ENCODE results near the gene NLGN2.

The NLGN2 gene

DNA sequence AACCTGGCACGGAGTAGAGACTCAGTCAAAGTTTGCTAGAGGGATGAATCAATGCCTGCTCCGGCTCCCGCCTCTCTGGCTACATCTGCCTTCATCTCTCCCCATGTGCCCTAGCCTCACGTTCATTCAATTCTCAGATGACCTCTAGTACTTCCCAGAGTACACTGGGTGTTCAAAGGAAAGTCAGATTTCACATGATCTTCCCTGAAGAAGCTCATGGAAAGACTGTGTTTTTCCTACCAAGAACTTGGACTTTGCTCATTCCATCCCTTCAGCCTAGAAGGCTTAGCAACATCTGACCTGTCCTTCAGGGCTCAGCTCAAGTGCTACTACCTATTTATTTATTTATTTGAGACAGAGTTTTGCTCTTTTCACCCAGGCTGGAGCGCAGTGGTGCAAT, 37.8 kb upstream of the NLGN2 start:
- no peak for TF ChIP-seq CTCF (conservative IDR thresholded peaks at IDR 0.05; ENCODE audit: low read depth)
- DNase-seq (ENCODE audit: low spot score) = no peak
- ChIA-PET CTCF (no interaction called here), POLR2A (ENCODE audit: low non-redundant PET) (no interaction called here)
- H3K27ac ChIP-seq = no peak overlapping the region

GRCh38 chr17:7370853-7371252, 36.8 kb upstream of the NLGN2 start:
- POLR2A ChIA-PET (ENCODE audit: low non-redundant PET) = no interaction called here
- CTCF ChIA-PET = no interaction called here
- H3K27ac ChIP-seq = no peak overlapping the region
- TF ChIP-seq CTCF (conservative IDR thresholded peaks at IDR 0.05; ENCODE audit: low read depth) = no peak
- no peak for DNase-seq (ENCODE audit: low spot score)

DNA sequence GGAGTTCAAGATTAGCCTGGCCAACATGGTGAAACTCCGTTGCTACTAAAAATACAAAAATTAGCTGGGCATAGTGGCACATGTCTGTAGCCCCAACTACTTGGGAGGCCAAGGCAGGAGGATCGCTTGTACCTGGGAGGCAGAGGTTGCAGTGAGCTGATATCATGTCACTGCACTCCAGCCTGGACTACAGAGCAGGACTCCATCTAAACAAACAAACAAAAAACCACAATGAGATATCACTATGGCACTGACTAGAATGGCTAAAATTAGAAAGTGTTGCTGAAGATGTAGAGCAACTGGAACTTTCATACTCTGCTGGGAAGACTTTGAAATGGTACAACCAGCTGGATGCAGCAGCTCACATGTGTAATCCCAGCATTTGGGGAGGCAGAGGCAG, 33.3 kb upstream of the NLGN2 start:
- ChIA-PET POLR2A (ENCODE audit: low non-redundant PET) (no interaction called here), CTCF (interaction anchor here (0.7 to 1.5 kb wide), 2 partner anchors 19 to 28 kb away, joined by 4 to 5 read pairs; no protein-coding TSS in a partner anchor)
- no peak for TF ChIP-seq CTCF (conservative IDR thresholded peaks at IDR 0.05; ENCODE audit: low read depth)
- DNase-seq (ENCODE audit: low spot score) = no peak
- H3K27ac ChIP-seq = no peak overlapping the region

DNA sequence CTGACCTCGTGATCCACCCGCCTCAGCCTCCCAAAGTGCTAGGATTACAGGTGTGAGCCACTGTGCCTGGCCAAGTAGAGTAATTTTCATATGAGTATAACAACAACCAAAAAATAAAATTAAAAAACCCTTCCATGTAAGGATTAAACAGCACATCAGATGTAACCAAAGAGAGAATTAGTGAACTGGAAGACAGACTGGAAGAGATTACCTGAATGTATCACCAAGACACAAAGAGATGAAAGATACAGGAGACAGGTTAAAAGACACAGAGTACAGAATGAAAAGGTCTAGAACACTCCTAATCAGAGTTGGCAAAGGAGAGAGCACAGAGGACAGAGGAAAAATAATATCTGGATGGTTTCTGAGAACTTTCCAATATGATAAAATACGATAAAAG, 28.5 kb upstream of the NLGN2 start:
- TF ChIP-seq CTCF (conservative IDR thresholded peaks at IDR 0.05; ENCODE audit: low read depth) = no peak
- CTCF ChIA-PET = interaction anchor here (1.0 kb wide), 1 partner anchor 58 kb away, joined by 5 read pairs; no protein-coding TSS in a partner anchor
- no peak for DNase-seq (ENCODE audit: low spot score)
- POLR2A ChIA-PET (ENCODE audit: low non-redundant PET) = interaction anchor here (0.7 kb wide), 1 partner anchor 27 kb away, joined by 4 read pairs; the partner anchor contains the start of gene KCTD11
- H3K27ac ChIP-seq = no peak overlapping the region

GRCh38 chr17:7380321-7380720, 27.3 kb upstream of the NLGN2 start:
- ChIA-PET CTCF (interaction anchor here (0.5 to 0.9 kb wide), 2 partner anchors 13 to 25 kb away, joined by 3 read pairs; no protein-coding TSS in a partner anchor), POLR2A (ENCODE audit: low non-redundant PET) (interaction anchor here (0.6 to 1.7 kb wide), 3 partner anchors 8 to 30 kb away, joined by 3 to 6 read pairs (median 5); no protein-coding TSS in a partner anchor)
- no peak for DNase-seq (ENCODE audit: low spot score)
- no peak for TF ChIP-seq CTCF (conservative IDR thresholded peaks at IDR 0.05; ENCODE audit: low read depth)
- peak overlapping the region; percentile 70 for H3K27ac ChIP-seq

DNA sequence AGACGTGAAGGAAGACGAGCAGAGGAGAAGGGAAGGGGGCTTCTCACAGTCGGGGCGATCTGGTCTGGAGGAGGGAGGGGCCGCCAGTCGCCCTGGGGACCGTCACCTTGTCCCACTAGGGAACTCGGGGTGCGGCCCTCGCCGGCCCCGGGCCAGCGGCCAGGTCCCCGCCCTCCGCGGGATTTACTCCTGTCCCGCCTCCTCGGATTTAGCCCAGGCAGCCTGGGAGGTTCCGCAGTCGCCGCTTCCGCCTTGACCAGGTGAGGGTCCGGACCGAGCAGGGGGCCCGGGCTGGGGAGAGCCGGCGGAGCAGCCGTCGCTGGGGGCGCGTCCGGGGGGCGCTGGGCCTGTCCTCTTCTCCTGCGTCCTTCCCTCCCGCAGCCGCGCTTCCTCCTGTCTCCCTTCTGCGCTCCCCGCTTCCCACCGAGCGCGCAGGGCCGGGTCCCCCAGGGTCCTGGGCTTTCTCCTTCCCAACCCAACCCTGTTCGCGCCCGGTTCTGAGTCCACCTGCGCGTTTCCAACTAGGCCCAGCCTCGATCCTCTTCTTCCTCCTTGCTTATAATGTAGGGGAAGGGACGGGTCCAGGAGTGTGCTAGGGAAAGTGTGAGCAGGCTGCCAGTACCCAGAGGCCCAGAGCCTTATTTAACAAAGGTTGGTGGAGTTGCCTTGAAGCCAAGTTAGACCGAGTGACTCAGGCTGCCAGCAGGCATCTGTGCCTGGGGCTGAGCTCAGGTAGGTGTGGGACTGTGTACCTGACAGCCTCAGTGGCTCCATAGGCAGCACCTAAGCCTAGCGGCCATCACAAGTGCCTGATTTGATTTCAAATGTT, 26.6 kb upstream of the NLGN2 start, which contains the start of gene TNK1:
TSS of gene TNK1 (plus strand) at position 235 of the 829 bp plus-strand sequence. CDS start 1,838 bp downstream, outside the sequence.
- peak within 1 kb of the TSS; percentile 70 for H3K27ac ChIP-seq
- DNase-seq (ENCODE audit: low spot score) = peak; percentile 48
- ChIA-PET POLR2A (ENCODE audit: low non-redundant PET) (interaction anchor here (0.6 to 1.7 kb wide), 4 partner anchors 9 to 30 kb away, joined by 3 to 6 read pairs (median 4); partner anchors contain the start of gene TMEM95), CTCF (interaction anchor here (0.6 to 0.9 kb wide), 2 partner anchors 25 to 322 kb away, joined by 3 read pairs; no protein-coding TSS in a partner anchor)
- TF ChIP-seq CTCF (conservative IDR thresholded peaks at IDR 0.05; ENCODE audit: low read depth) = no peak
